Measurements from ENCODE around the gene MAN1A1. TPM values are rescaled to one million over a fixed set of nuclear protein-coding genes. Genes with fewer than 3 reads are reported as not detected.
"Not testable (repeated sequence)": the region's sequence is repeated elsewhere in the genome, so short reads cannot be mapped to it uniquely, and the experiment has no call there.

MAN1A1 gene
- total RNA-seq, 2 donors from 2014 or later: 85.4 to 109 TPM

DNA sequence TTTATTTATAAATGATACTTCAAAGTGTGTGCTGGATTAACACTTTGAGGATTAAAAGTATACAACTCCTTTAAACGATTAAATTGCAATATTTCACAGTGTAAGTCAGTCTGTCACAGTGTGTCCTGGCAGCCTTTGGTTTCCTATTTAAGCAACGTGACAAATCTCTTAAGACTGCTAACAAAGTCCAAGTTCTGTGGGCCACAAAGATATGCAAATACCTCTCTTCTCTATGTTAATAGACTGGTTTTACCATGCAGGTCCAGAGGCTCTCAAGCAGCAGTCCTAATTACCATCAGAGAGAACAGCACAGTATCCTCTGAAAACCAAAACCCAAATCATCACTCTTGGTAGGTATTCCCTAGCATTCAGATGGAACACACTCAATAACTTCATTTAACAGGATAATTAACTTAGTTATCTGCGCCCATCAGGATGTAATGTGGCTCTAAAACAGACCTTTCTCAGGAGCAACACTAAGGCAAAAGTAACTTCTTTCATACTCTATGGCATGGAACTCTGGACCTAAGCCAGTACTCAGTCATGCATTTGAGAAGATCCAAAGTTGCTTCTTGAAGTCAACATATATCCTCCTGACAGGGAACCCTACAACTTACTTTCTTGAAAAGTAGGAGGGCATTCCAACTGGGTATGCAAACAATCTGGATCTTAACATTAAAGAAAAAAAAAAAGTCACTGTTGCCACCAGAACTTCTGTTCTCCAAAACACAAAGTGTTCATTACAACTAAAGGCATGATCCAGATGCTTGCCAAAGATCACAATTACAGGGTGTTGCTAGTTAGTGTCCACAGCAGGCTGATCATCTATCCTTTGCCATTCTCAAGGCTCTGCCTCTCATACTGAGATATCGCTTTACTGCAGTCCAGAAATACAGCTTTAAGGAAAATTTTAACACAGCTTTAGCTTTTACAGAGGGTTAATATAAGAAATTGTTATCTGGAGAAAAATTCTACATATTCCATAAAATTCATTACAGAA is 53.2 kb downstream of the MAN1A1 start:
- TF ChIP-seq, protein P1, sequence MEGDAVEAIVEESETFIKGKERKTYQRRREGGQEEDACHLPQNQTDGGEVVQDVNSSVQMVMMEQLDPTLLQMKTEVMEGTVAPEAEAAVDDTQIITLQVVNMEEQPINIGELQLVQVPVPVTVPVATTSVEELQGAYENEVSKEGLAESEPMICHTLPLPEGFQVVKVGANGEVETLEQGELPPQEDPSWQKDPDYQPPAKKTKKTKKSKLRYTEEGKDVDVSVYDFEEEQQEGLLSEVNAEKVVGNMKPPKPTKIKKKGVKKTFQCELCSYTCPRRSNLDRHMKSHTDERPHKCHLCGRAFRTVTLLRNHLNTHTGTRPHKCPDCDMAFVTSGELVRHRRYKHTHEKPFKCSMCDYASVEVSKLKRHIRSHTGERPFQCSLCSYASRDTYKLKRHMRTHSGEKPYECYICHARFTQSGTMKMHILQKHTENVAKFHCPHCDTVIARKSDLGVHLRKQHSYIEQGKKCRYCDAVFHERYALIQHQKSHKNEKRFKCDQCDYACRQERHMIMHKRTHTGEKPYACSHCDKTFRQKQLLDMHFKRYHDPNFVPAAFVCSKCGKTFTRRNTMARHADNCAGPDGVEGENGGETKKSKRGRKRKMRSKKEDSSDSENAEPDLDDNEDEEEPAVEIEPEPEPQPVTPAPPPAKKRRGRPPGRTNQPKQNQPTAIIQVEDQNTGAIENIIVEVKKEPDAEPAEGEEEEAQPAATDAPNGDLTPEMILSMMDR (IDR thresholded peaks at IDR 0.05): no peak
- no peak for TF ChIP-seq POLR2A (IDR thresholded peaks at IDR 0.05)
- WGBS, 2 donors: 49 to 51% methylated on average over 4 of the region's 4 CpGs
- intact Hi-C loops (cut with DNase I): no loop called here
- peaks cover 36% of the 10 kb centered on the region for H3K4me1 ChIP-seq
- H3K36me3 ChIP-seq (replicated peaks in 1 of 2; ENCODE audit: insufficient read depth in 1 of 2, low read depth in 2 of 2): no peaks in the 10 kb centered on the region
- DNase-seq (no peak), ATAC-seq (peak; percentile 42)
- H3K27me3 ChIP-seq: no peaks in the 10 kb centered on the region
- no peaks in the 10 kb centered on the region for H3K9me3 ChIP-seq
- H3K27ac ChIP-seq: peak overlapping the region in 3 of 4 donors; percentile 12 to 48 (median 34)
- H3K4me3 ChIP-seq: no peak overlapping the region

GRCh38 chr6:119294984-119295383 is 54.6 kb downstream of the MAN1A1 start:
- peaks cover 36% of the 10 kb centered on the region for H3K4me1 ChIP-seq
- peak overlapping the region in 1 of 4 donors; percentile 2 for H3K27ac ChIP-seq
- DNase-seq (no peak), ATAC-seq (no peak)
- no peaks in the 10 kb centered on the region for H3K36me3 ChIP-seq (replicated peaks in 1 of 2; ENCODE audit: insufficient read depth in 1 of 2, low read depth in 2 of 2)
- TF ChIP-seq, protein P1 (IDR thresholded peaks at IDR 0.05): no peak
- no peak for TF ChIP-seq POLR2A (IDR thresholded peaks at IDR 0.05)
- no peaks in the 10 kb centered on the region for H3K27me3 ChIP-seq
- 82 to 87% methylated on average over 4 of the region's 4 CpGs for WGBS, 2 donors
- H3K4me3 ChIP-seq: no peak overlapping the region
- intact Hi-C loops (cut with DNase I): no loop called here
- no peaks in the 10 kb centered on the region for H3K9me3 ChIP-seq

- DNase-seq; H3K36me3 ChIP-seq (replicated peaks in 1 of 2; ENCODE audit: insufficient read depth in 1 of 2, low read depth in 2 of 2); H3K4me3 ChIP-seq; H3K27me3 ChIP-seq; intact Hi-C loops (cut with DNase I); H3K27ac ChIP-seq; ATAC-seq; H3K9me3 ChIP-seq: not testable (repeated sequence)
- 81 to 82% methylated on average over 3 of the region's 3 CpGs for WGBS, 2 donors
- H3K4me1 ChIP-seq: peaks cover 28% of the 10 kb centered on the region
Measured at GRCh38 chr6:119291060-119291459, 58.5 kb downstream of the MAN1A1 start.

- ATAC-seq: no peak
- H3K36me3 ChIP-seq (replicated peaks in 1 of 2; ENCODE audit: insufficient read depth in 1 of 2, low read depth in 2 of 2): no peaks in the 10 kb centered on the region
Measured at GRCh38 chr6:119290306-119290705, 59.3 kb downstream of the MAN1A1 start.

GRCh38 chr6:119289651-119290050 is 59.9 kb downstream of the MAN1A1 start:
- no peaks in the 10 kb centered on the region for H3K9me3 ChIP-seq
- DNase-seq (no peak), ATAC-seq (no peak)
- no peak overlapping the region for H3K4me3 ChIP-seq
- peaks cover 14% of the 10 kb centered on the region for H3K4me1 ChIP-seq
- no peak for TF ChIP-seq POLR2A (IDR thresholded peaks at IDR 0.05)
- TF ChIP-seq, protein P1 (IDR thresholded peaks at IDR 0.05): no peak
- 24 to 54% methylated on average over 3 of the region's 3 CpGs for WGBS, 2 donors
- H3K27me3 ChIP-seq: no peaks in the 10 kb centered on the region
- no peaks in the 10 kb centered on the region for H3K36me3 ChIP-seq (replicated peaks in 1 of 2; ENCODE audit: insufficient read depth in 1 of 2, low read depth in 2 of 2)
- H3K27ac ChIP-seq: no peak overlapping the region
- intact Hi-C loops (cut with DNase I): no loop called here

More at GRCh38 chr6:119290306-119290705, 59.3 kb downstream of the MAN1A1 start:
- no peaks in the 10 kb centered on the region for H3K27me3 ChIP-seq
- no peaks in the 10 kb centered on the region for H3K9me3 ChIP-seq
- 46 to 69% methylated on average over 2 of the region's 2 CpGs for WGBS, 2 donors
- no peak overlapping the region for H3K27ac ChIP-seq
- TF ChIP-seq, protein P1 (IDR thresholded peaks at IDR 0.05): no peak
- TF ChIP-seq POLR2A (IDR thresholded peaks at IDR 0.05): no peak
- no peak for DNase-seq
- no peak overlapping the region for H3K4me3 ChIP-seq
- intact Hi-C loops (cut with DNase I): no loop called here
- H3K4me1 ChIP-seq: peaks cover 21% of the 10 kb centered on the region

Data from body of pancreas (tissue), 4 donors.